ENCODE results near the gene POU2F1. TPM values are rescaled to one million over a fixed set of nuclear protein-coding genes. Genes with fewer than 3 reads are reported as not detected.

The POU2F1 gene
- polyA plus RNA-seq, 1 donor from 2014 or later: 10.9 TPM

- no peaks in the 10 kb centered on the region for H3F3A ChIP-seq (ENCODE audit: insufficient read depth, low read length, poor library complexity, severe bottlenecking)
- H3K4me2 ChIP-seq (ENCODE audit: low read length): no peak overlapping the region
- H3K27ac ChIP-seq (ENCODE audit: low read length): no peak overlapping the region
- no peaks in the 10 kb centered on the region for H3K36me3 ChIP-seq (ENCODE audit: insufficient read depth, low read length)
- H3K9ac ChIP-seq (ENCODE audit: low read length): no peak overlapping the region
- TF ChIP-seq POLR2AphosphoS5 (IDR thresholded peaks at IDR 0.05): no peak
- no peak for TF ChIP-seq EZH2 (IDR thresholded peaks at IDR 0.05; ENCODE audit: borderline replicate concordance, insufficient read depth, low read length, poor library complexity, severe bottlenecking)
- TF ChIP-seq SMC3 (conservative IDR thresholded peaks at IDR 0.05; ENCODE audit: poor library complexity): no peak
- TF ChIP-seq REST (IDR thresholded peaks at IDR 0.05; ENCODE audit: borderline replicate concordance): no peak
- no peak for TF ChIP-seq CTCF (IDR thresholded peaks at IDR 0.05; ENCODE audit: poor library complexity, severe bottlenecking)
- no peak for TF ChIP-seq EP300 (conservative IDR thresholded peaks at IDR 0.05; ENCODE audit: poor library complexity, severe bottlenecking)
- TF ChIP-seq TAF1 (IDR thresholded peaks at IDR 0.05; ENCODE audit: low read depth): no peak
- no peak for TF ChIP-seq MXI1 (conservative IDR thresholded peaks at IDR 0.05; ENCODE audit: poor library complexity, severe bottlenecking)
- TF ChIP-seq RAD21 (conservative IDR thresholded peaks at IDR 0.05): no peak
- no peaks in the 10 kb centered on the region for H3K79me2 ChIP-seq (replicated peaks; ENCODE audit: insufficient read depth, low read length)
- no peak overlapping the region for H2AFZ ChIP-seq (ENCODE audit: low read depth, low read length)
- no peaks in the 10 kb centered on the region for H3K9me2 ChIP-seq (ENCODE audit: insufficient read depth, low read length)
- no peaks in the 10 kb centered on the region for H4K20me1 ChIP-seq (ENCODE audit: insufficient read depth)
- no peaks in the 10 kb centered on the region for H3K9me3 ChIP-seq (ENCODE audit: low read length)
- H3K4me3 ChIP-seq (ENCODE audit: low read length): no peak overlapping the region
- peaks cover 5% of the 10 kb centered on the region for H3K27me3 ChIP-seq (ENCODE audit: insufficient read depth, low read depth, low read length)
Observed at GRCh38 chr1:167196166-167196565, 24.5 kb upstream of the POU2F1 start.

GRCh38 chr1:167197236-167197635 is 23.4 kb upstream of the POU2F1 start:
- Histone ChIP-seq H3K4me3 (ENCODE audit: low read length) (no peak overlapping the region), H3K9me2 (ENCODE audit: insufficient read depth, low read length) (no peaks in the 10 kb centered on the region), H3K4me2 (ENCODE audit: low read length) (no peak overlapping the region), H3K9me3 (ENCODE audit: low read length) (no peaks in the 10 kb centered on the region), H2AFZ (ENCODE audit: low read depth, low read length) (no peak overlapping the region), H3K79me2 (replicated peaks; ENCODE audit: insufficient read depth, low read length) (no peaks in the 10 kb centered on the region), H3F3A (ENCODE audit: insufficient read depth, low read length, poor library complexity, severe bottlenecking) (no peaks in the 10 kb centered on the region), H4K20me1 (ENCODE audit: insufficient read depth) (no peaks in the 10 kb centered on the region), H3K27ac (ENCODE audit: low read length) (no peak overlapping the region), H3K9ac (ENCODE audit: low read length) (no peak overlapping the region), H3K27me3 (ENCODE audit: insufficient read depth, low read depth, low read length) (peaks cover 5% of the 10 kb centered on the region), H3K36me3 (ENCODE audit: insufficient read depth, low read length) (no peaks in the 10 kb centered on the region)
- TF ChIP-seq MXI1 (conservative IDR thresholded peaks at IDR 0.05; ENCODE audit: poor library complexity, severe bottlenecking) (no peak), EP300 (conservative IDR thresholded peaks at IDR 0.05; ENCODE audit: poor library complexity, severe bottlenecking) (no peak), RAD21 (conservative IDR thresholded peaks at IDR 0.05) (no peak), TAF1 (IDR thresholded peaks at IDR 0.05; ENCODE audit: low read depth) (no peak), REST (IDR thresholded peaks at IDR 0.05; ENCODE audit: borderline replicate concordance) (no peak), EZH2 (IDR thresholded peaks at IDR 0.05; ENCODE audit: borderline replicate concordance, insufficient read depth, low read length, poor library complexity, severe bottlenecking) (no peak), POLR2AphosphoS5 (IDR thresholded peaks at IDR 0.05) (no peak), SMC3 (conservative IDR thresholded peaks at IDR 0.05; ENCODE audit: poor library complexity) (no peak), CTCF (IDR thresholded peaks at IDR 0.05; ENCODE audit: poor library complexity, severe bottlenecking) (no peak)
